Psoas muscle (tissue), 8 donors: Measurements from ENCODE around the gene CFAP126. TPM values are rescaled to one million over a fixed set of nuclear protein-coding genes. Genes with fewer than 3 reads are reported as not detected.
"Not testable (repeated sequence)": the region's sequence is repeated elsewhere in the genome, so short reads cannot be mapped to it uniquely, and the experiment has no call there.

Experiments used
- ATAC-seq, 4 donors: fragments of 200-7000 bp; cut with Tn5 transposase; one replicate each; pipeline ENCODE4 v1.9.1; 2020; ENCODE audit warnings: moderate library complexity in 3 of 4, mild to moderate bottlenecking in 2 of 4
- DNase-seq, 2 donors: peaks; one replicate each; pipeline ENCODE4 v3.0.0-alpha.2; 2020
- H3K27ac ChIP-seq: fragments of 200-600 bp; one replicate; pipeline ENCODE4 v1.8.0; 2022
- H3K27me3 ChIP-seq, 3 donors: fragments of 200-600 bp in 1 of 3; one replicate each; pipeline versions ENCODE4 v1.6.1 to v1.8.0; 2013 to 2022; ENCODE audit warnings: low read length in 2 of 3, mild to moderate bottlenecking in 2 of 3, moderate library complexity in 1 of 3; ENCODE audit not compliant: insufficient read depth in 3 of 3
- H3K36me3 ChIP-seq, 2 donors: fragments of 200-600 bp in 1 of 2; one replicate each; pipeline versions ENCODE4 v1.6.1 to v1.8.0; 2013 to 2022; ENCODE audit warnings: low read depth in 1 of 2, mild to moderate bottlenecking in 1 of 2, moderate library complexity in 1 of 2; ENCODE audit not compliant: insufficient read depth in 1 of 2
- H3K4me1 ChIP-seq: fragments of 200-600 bp; one replicate; pipeline ENCODE4 v1.8.0; 2022
- H3K4me3 ChIP-seq: fragments of 200-600 bp; one replicate; pipeline ENCODE4 v1.8.0; 2022; ENCODE audit warnings: mild to moderate bottlenecking
- H3K9me3 ChIP-seq: fragments of 200-600 bp; one replicate; pipeline ENCODE4 v1.8.0; 2022
- CTCF ChIP-seq: fragments of 200-600 bp; IDR thresholded peaks from one replicate; pipeline ENCODE4 v1.8.0; 2022; ENCODE audit warnings: antibody characterized with exemption
- WGBS, 3 donors: extraction: QIAGEN DNeasy Blood & Tissue Kit; methylation state at CpG; one replicate each; pipeline versions ENCODE4 v1.1.6 to v1.1.7; 2013; 5-methylcytosine and 5-hydroxymethylcytosine counted together
- intact Hi-C, 2 donors: fragments of 100-400 bp; cut with DNase I; formaldehyde crosslinking; loops; one replicate each; pipeline versions ENCODE4 v1.11.0 to v1.14.2; 2022
- polyA plus RNA-seq, 3 donors: library from polyadenylated mRNA; stranded (reverse); fragments of 200-250 nt; gene quantifications; one replicate each; pipeline ENCODE4 v1.2.3, GENCODE V29; 2013
- total RNA-seq, 4 donors: library from RNA; stranded (reverse); fragmentation: NEBNext Ultra II Directional in 2 of 4; extraction: Animal tissue kit (Norgen Biotek cat#: 25700) in 2 of 4; gene quantifications; one replicate each; pipeline versions ENCODE4 v1.2.1 to v1.2.4, GENCODE V29; 2021 to 2023
- donor health status: healthy with polysubstance abuse.
- donor health status: DM: no; HTN: no; CAD: no; lungs with moderate emphysema.
- donor health status: Bipolar disorder and iron deficiency.
- donor health status: healthy.
- donor health status: DM: yes; HTN: yes; CAD: no.
- donor health status: DM: no; HTN: no; CAD: no.
- donor health status: DM: no; HTN: no; CAD: no.
- donor health status: DM: yes; HTN: yes; CAD: no.

Gene CFAP126
- total and polyA plus RNA-seq, 7 donors, result 0.16 TPM; not detected in 6

GRCh38 chr1:161324020-161324419 is 43.7 kb downstream of the CFAP126 start:
- Histone ChIP-seq H3K27ac (no peak overlapping the region), H3K27me3 (no peaks in the 10 kb centered on the region), H3K4me1 (no peaks in the 10 kb centered on the region), H3K9me3 (no peaks in the 10 kb centered on the region), H3K4me3 (no peak overlapping the region), H3K36me3 (peaks cover 9 to 59% of the 10 kb centered on the region in 2 donors)
- TF ChIP-seq CTCF, result no peak
- no peak for DNase-seq
- intact Hi-C loops, result no loop called here
- no peak for ATAC-seq
- 89 to 92% (median 91%) methylated on average over 4 of the region's 4 CpGs for WGBS, 3 donors

- H3K36me3 ChIP-seq, H3K4me3 ChIP-seq, ATAC-seq, H3K27me3 ChIP-seq, intact Hi-C loops, H3K27ac ChIP-seq, H3K9me3 ChIP-seq, DNase-seq: not testable (repeated sequence)
- 71 to 72% (median 72%) methylated on average over 17 of the region's 17 CpGs for WGBS, 3 donors
- peaks cover 23% of the 10 kb centered on the region for H3K4me1 ChIP-seq
These were observed 51.6 kb downstream of the CFAP126 start for GRCh38 chr1:161315841-161316674.

Other genes with a start within 250 kb of the CFAP126 start
- 100 to 1,000 TPM in 3 of 4 donors, 10 to 100 TPM in 1; 60.2 to 144 (median 124) TPM for gene PFDN2, start 249.8 kb downstream of the CFAP126 start, total RNA-seq
- 100 to 1,000 TPM; 191 to 759 (median 235) TPM for gene PFDN2, start 249.8 kb downstream of the CFAP126 start, polyA plus RNA-seq
- 10 to 100 TPM; 20.1 to 43.8 (median 28.5) TPM for gene NIT1, start 249.8 kb downstream of the CFAP126 start, total RNA-seq
- 10 to 100 TPM; 24.0 to 39.9 (median 30.7) TPM for gene NIT1, start 249.8 kb downstream of the CFAP126 start, polyA plus RNA-seq
- 10 to 100 TPM; 30.4 to 70.8 (median 51.5) TPM for gene DEDD, start 235.2 kb downstream of the CFAP126 start, total RNA-seq
- 10 to 100 TPM; 45.8 to 65.4 (median 63.5) TPM for gene DEDD, start 235.2 kb downstream of the CFAP126 start, polyA plus RNA-seq
- 10 to 100 TPM; 56.6 to 76.2 (median 63.9) TPM for gene UFC1, start 213.9 kb downstream of the CFAP126 start, total RNA-seq
- gene UFC1, start 213.9 kb downstream of the CFAP126 start, polyA plus RNA-seq, result 100 to 1,000 TPM in 1 of 3 donors, 10 to 100 TPM in 2; 98.2 to 141 (median 99.6) TPM
- 10 to 100 TPM; 13.4 to 26.5 (median 23.2) TPM for gene USP21, start 208.4 kb downstream of the CFAP126 start, total RNA-seq
- gene USP21, start 208.4 kb downstream of the CFAP126 start, polyA plus RNA-seq, result 10 to 100 TPM; 16.7 to 47.3 (median 22.9) TPM
- 10 to 100 TPM in 1 of 4 donors, 1 to 10 TPM in 3; 4.8 to 12.8 (median 6.9) TPM for gene PPOX, start 201.4 kb downstream of the CFAP126 start, total RNA-seq
- gene PPOX, start 201.4 kb downstream of the CFAP126 start, polyA plus RNA-seq, result 10 to 100 TPM in 1 of 3 donors, 1 to 10 TPM in 2; 6.0 to 13.1 (median 7.5) TPM
- gene B4GALT3, start 190.4 kb downstream of the CFAP126 start, total RNA-seq, result 10 to 100 TPM; 16.3 to 32.8 (median 28.9) TPM
- 10 to 100 TPM; 29.3 to 48.1 (median 30.9) TPM for gene B4GALT3, start 190.4 kb downstream of the CFAP126 start, polyA plus RNA-seq
- gene ADAMTS4, start 168.8 kb downstream of the CFAP126 start, total RNA-seq, result 1 to 10 TPM; 1.3 to 8.9 (median 5.2) TPM
- 1 to 10 TPM in 1 of 3 donors, under 1 TPM in 2; 0.88 to 1.3 (median 0.92) TPM for gene ADAMTS4, start 168.8 kb downstream of the CFAP126 start, polyA plus RNA-seq
- 100 to 1,000 TPM; 204 to 336 (median 272) TPM for gene NDUFS2, start 165.5 kb downstream of the CFAP126 start, total RNA-seq
- gene NDUFS2, start 165.5 kb downstream of the CFAP126 start, polyA plus RNA-seq, result 100 to 1,000 TPM; 207 to 270 (median 232) TPM
- 10 to 100 TPM in 2 of 4 donors, 1 to 10 TPM in 2; 3.3 to 11.3 (median 9.7) TPM for gene FCER1G, start 152.6 kb downstream of the CFAP126 start, total RNA-seq
- gene FCER1G, start 152.6 kb downstream of the CFAP126 start, polyA plus RNA-seq, result 10 to 100 TPM in 2 of 3 donors, 1 to 10 TPM in 1; 8.3 to 23.5 (median 12.4) TPM
- under 1 TPM in 1 of 4 donors, not detected in 3; 0.86 TPM for gene APOA2, start 144.2 kb downstream of the CFAP126 start, total RNA-seq
- gene APOA2, start 144.2 kb downstream of the CFAP126 start, polyA plus RNA-seq, result not detected
- 10 to 100 TPM; 10.0 to 39.2 (median 27.5) TPM for gene TOMM40L, start 141.8 kb downstream of the CFAP126 start, total RNA-seq
- gene TOMM40L, start 141.8 kb downstream of the CFAP126 start, polyA plus RNA-seq, result 10 to 100 TPM; 26.4 to 38.3 (median 32.4) TPM
- not detected for gene NR1I3, start 129.7 kb downstream of the CFAP126 start, total RNA-seq
- gene NR1I3, start 129.7 kb downstream of the CFAP126 start, polyA plus RNA-seq, result under 1 TPM; 0.17 to 0.42 (median 0.25) TPM
- gene PCP4L1, start 109.1 kb downstream of the CFAP126 start, total RNA-seq, result under 1 TPM in 1 of 4 donors, not detected in 3; 0.45 TPM
- under 1 TPM; 0.21 to 0.28 (median 0.25) TPM for gene PCP4L1, start 109.1 kb downstream of the CFAP126 start, polyA plus RNA-seq
- 1 to 10 TPM in 2 of 4 donors, under 1 TPM in 2; 0.30 to 2.6 (median 1.2) TPM for gene MPZ, start 57.9 kb downstream of the CFAP126 start, total RNA-seq
- 1 to 10 TPM; 1.0 to 2.4 (median 1.9) TPM for gene MPZ, start 57.9 kb downstream of the CFAP126 start, polyA plus RNA-seq
- 100 to 1,000 TPM; 230 to 354 (median 261) TPM for gene SDHC, start 53.5 kb downstream of the CFAP126 start, total RNA-seq
- 100 to 1,000 TPM; 183 to 362 (median 220) TPM for gene SDHC, start 53.5 kb downstream of the CFAP126 start, polyA plus RNA-seq
- 10 to 100 TPM in 1 of 4 donors, 1 to 10 TPM in 3; 6.6 to 11.6 (median 7.3) TPM for gene FCGR2A, start 137.6 kb upstream of the CFAP126 start, total RNA-seq
- gene FCGR2A, start 137.6 kb upstream of the CFAP126 start, polyA plus RNA-seq, result 1 to 10 TPM; 1.1 to 2.5 (median 1.2) TPM
- gene HSPA6, start 156.7 kb upstream of the CFAP126 start, total RNA-seq, result 10 to 100 TPM in 1 of 4 donors, 1 to 10 TPM in 2, under 1 TPM in 1; 0.49 to 37.7 (median 5.7) TPM
- under 1 TPM; 0.32 to 0.98 (median 0.85) TPM for gene HSPA6, start 156.7 kb upstream of the CFAP126 start, polyA plus RNA-seq
- gene FCGR3A, start 181.9 kb upstream of the CFAP126 start, total RNA-seq, result 10 to 100 TPM in 1 of 4 donors, 1 to 10 TPM in 3; 1.8 to 11.4 (median 8.1) TPM
- gene FCGR3A, start 181.9 kb upstream of the CFAP126 start, polyA plus RNA-seq, result 1 to 10 TPM; 1.8 to 4.7 (median 2.1) TPM